H1 (cell line): Measurements from ENCODE around the gene LPP. TPM values are rescaled to one million over a fixed set of nuclear protein-coding genes. Genes with fewer than 3 reads are reported as not detected.

Source experiments
- CTCF ChIA-PET: fragments of 300-600 bp; sonication (Branson Sonifier 250); formaldehyde crosslinking; loops from one replicate; lab custom pipeline; 2021; ENCODE audit not compliant: partially characterized antibody; lab: Charles Lee
- POLR2A ChIA-PET: fragments of 300-600 bp; sonication (Branson Sonifier 250); formaldehyde crosslinking; loops from one replicate; lab custom pipeline; 2021; ENCODE audit warnings: inconsistent platforms; ENCODE audit not compliant: partially characterized antibody; lab: Charles Lee
- DNase-seq, 2 experiments: peaks; one replicate each; pipeline versions ENCODE4 v3.0.0 to v3.0.0-alpha.2; 2010 to 2022; ENCODE audit warnings: low spot score in 2 of 2, low read depth in 1 of 2, mixed read lengths in 1 of 2
- FAIRE-seq: peaks from 2 replicates; lab custom pipeline; 2011; peaks lifted over from hg19 to GRCh38; lab: Jason Lieb, UNC
- H2AFZ ChIP-seq: 2 replicates; pipeline ENCODE4 v1.8.1; 2012; ENCODE audit warnings: low read length, inconsistent platforms
- H2AK5ac ChIP-seq: 2 replicates; pipeline ENCODE4 v1.6.1; 2013; ENCODE audit warnings: low read depth, low read length
- H2BK120ac ChIP-seq: replicated peaks from 2 replicates; pipeline ENCODE3; 2013; ENCODE audit warnings: low read depth, low read length, inconsistent platforms
- H2BK12ac ChIP-seq: 2 replicates; pipeline ENCODE4 v1.6.1; 2013; ENCODE audit warnings: low read depth, low read length
- H2BK15ac ChIP-seq: 2 replicates; pipeline ENCODE4 v1.6.1; 2013; ENCODE audit warnings: low read length
- H2BK20ac ChIP-seq: 2 replicates; pipeline ENCODE4 v1.6.1; 2013; ENCODE audit warnings: low read length
- H2BK5ac ChIP-seq: 2 replicates; pipeline ENCODE4 v1.6.1; 2013; ENCODE audit warnings: low read depth, low read length
- H3K14ac ChIP-seq: 2 replicates; pipeline ENCODE4 v1.6.1; 2013; ENCODE audit warnings: inconsistent platforms; ENCODE audit not compliant: insufficient read length
- H3K18ac ChIP-seq: 2 replicates; pipeline ENCODE4 v1.6.1; 2013; ENCODE audit warnings: low read length; ENCODE audit errors: extremely low read depth
- H3K23ac ChIP-seq: 2 replicates; pipeline ENCODE4 v1.6.1; 2013; ENCODE audit warnings: inconsistent platforms; ENCODE audit not compliant: insufficient read length
- H3K23me2 ChIP-seq: 2 replicates; pipeline ENCODE4 v1.6.1; 2013; ENCODE audit warnings: low read depth, low read length
- H3K27ac ChIP-seq: 2 replicates; pipeline ENCODE4 v1.6.1; 2011; ENCODE audit warnings: low read depth, low read length, inconsistent platforms
- H3K27me3 ChIP-seq, 4 experiments: replicated peaks in 1 of 4; 1 replicate in 1 of 4; 2 replicates in 3 of 4; pipeline versions ENCODE4 v1.6.1 to v1.8.1; 2011 to 2013; ENCODE audit warnings: low read length in 3 of 4, mild to moderate bottlenecking in 3 of 4, inconsistent platforms in 2 of 4, mixed read lengths in 2 of 4, moderate library complexity in 1 of 4; ENCODE audit not compliant: control insufficient read depth in 3 of 4, insufficient read depth in 3 of 4; ENCODE audit errors: extremely low read depth in 1 of 4
- H3K36me3 ChIP-seq, 4 experiments: 2 replicates each; pipeline versions ENCODE4 v1.6.1 to v1.8.1; 2011 to 2013; ENCODE audit warnings: mild to moderate bottlenecking in 4 of 4, low read length in 3 of 4, moderate library complexity in 2 of 4, control low read depth in 1 of 4, inconsistent platforms in 1 of 4; ENCODE audit not compliant: insufficient read depth in 4 of 4, control insufficient read depth in 2 of 4
- H3K4ac ChIP-seq: replicated peaks from 2 replicates; pipeline ENCODE3; 2013; ENCODE audit warnings: low read length, low read depth, mixed read lengths, inconsistent platforms; ENCODE audit not compliant: insufficient read length
- H3K4me1 ChIP-seq, 4 experiments: replicated peaks in 1 of 4; 1 replicate in 1 of 4; 2 replicates in 3 of 4; pipeline versions ENCODE4 v1.6.1 to v1.8.1; 2011 to 2013; ENCODE audit warnings: low read length in 3 of 4, inconsistent platforms in 2 of 4, mixed read lengths in 1 of 4; ENCODE audit not compliant: insufficient read depth in 4 of 4, control insufficient read depth in 3 of 4
- H3K4me2 ChIP-seq, 2 experiments: 2 replicates each; pipeline versions ENCODE4 v1.6.1 to v1.8.1; 2011 to 2013; ENCODE audit warnings: low read depth in 2 of 2, low read length in 2 of 2, control low read depth in 1 of 2, inconsistent platforms in 1 of 2, mild to moderate bottlenecking in 1 of 2; ENCODE audit not compliant: insufficient read depth in 1 of 2
- H3K4me3 ChIP-seq, 4 experiments: fragments of 200-600, 300-600 bp in 1 of 4; sonication (generic), shearing (Covaris generic), sonication (Bioruptor Twin) in 1 of 4; 2 replicates each; pipeline versions ENCODE4 v1.5.1 to v1.8.1; 2011 to 2016; ENCODE audit warnings: low read length in 4 of 4, low read depth in 3 of 4, control low read depth in 2 of 4, inconsistent platforms in 2 of 4, mild to moderate bottlenecking in 2 of 4, mixed read lengths in 1 of 4, moderate library complexity in 1 of 4; ENCODE audit not compliant: insufficient read depth in 2 of 4; ENCODE audit errors: extremely low read depth in 1 of 4
- H3K56ac ChIP-seq: replicated peaks from 2 replicates; pipeline ENCODE3; 2013; ENCODE audit warnings: low read depth, mild to moderate bottlenecking, mixed read lengths, low read length, inconsistent platforms; ENCODE audit not compliant: insufficient read length
- H3K79me1 ChIP-seq: 2 replicates; pipeline ENCODE4 v1.6.1; 2013; ENCODE audit warnings: low read depth, low read length, control low read depth
- H3K79me2 ChIP-seq, 2 experiments: 2 replicates each; pipeline versions ENCODE4 v1.6.1 to v1.8.1; 2012 to 2013; ENCODE audit warnings: low read length in 2 of 2, mild to moderate bottlenecking in 2 of 2, inconsistent platforms in 1 of 2; ENCODE audit not compliant: insufficient read depth in 2 of 2, control insufficient read depth in 1 of 2
- H3K9ac ChIP-seq, 4 experiments: replicated peaks in 1 of 4; 1 replicate in 1 of 4; 2 replicates in 3 of 4; pipeline versions ENCODE4 v1.6.1 to v1.8.1; 2011 to 2013; ENCODE audit warnings: low read depth in 3 of 4, low read length in 3 of 4, control low read depth in 2 of 4, mild to moderate bottlenecking in 2 of 4, moderate library complexity in 2 of 4, inconsistent platforms in 1 of 4; ENCODE audit errors: extremely low read depth in 1 of 4
- H3K9me3 ChIP-seq, 2 experiments: 2 replicates each; pipeline versions ENCODE4 v1.6.1 to v1.8.1; 2012 to 2013; ENCODE audit warnings: mild to moderate bottlenecking in 2 of 2, moderate library complexity in 2 of 2, control low read depth in 1 of 2, inconsistent platforms in 1 of 2, low read depth in 1 of 2, low read length in 1 of 2, mixed read lengths in 1 of 2; ENCODE audit not compliant: insufficient read depth in 2 of 2
- H4K20me1 ChIP-seq, 2 experiments: replicated peaks in 1 of 2; 2 replicates each; pipeline versions ENCODE3 to v1.8.1; 2011 to 2013; ENCODE audit warnings: inconsistent platforms in 2 of 2, low read length in 2 of 2, mild to moderate bottlenecking in 1 of 2; ENCODE audit not compliant: insufficient read depth in 2 of 2, control insufficient read depth in 1 of 2
- H4K5ac ChIP-seq: 2 replicates; pipeline ENCODE4 v1.6.1; 2013; ENCODE audit warnings: low read length, low read depth, mixed read lengths, inconsistent platforms; ENCODE audit not compliant: insufficient read length
- H4K8ac ChIP-seq: 2 replicates; pipeline ENCODE4 v1.8.0; 2013; ENCODE audit warnings: mild to moderate bottlenecking, moderate library complexity, low read length, inconsistent platforms; ENCODE audit not compliant: insufficient read depth; ENCODE audit errors: extremely low read depth
- H4K91ac ChIP-seq: replicated peaks from 2 replicates; pipeline ENCODE3; 2013; ENCODE audit warnings: low read length, mixed read lengths, inconsistent platforms; ENCODE audit not compliant: insufficient read length
- CEBPB ChIP-seq: IDR thresholded peaks from 2 replicates; pipeline ENCODE4 v1.6.1; 2012; ENCODE audit warnings: low read depth, low read length
- CHD2 ChIP-seq: IDR thresholded peaks from 2 replicates; pipeline ENCODE4 v1.6.1; 2012; ENCODE audit warnings: low read length, improper control_type of control experiment
- FOSL1 ChIP-seq: IDR thresholded peaks from 2 replicates; pipeline ENCODE4 v1.6.1; 2011; ENCODE audit warnings: mild to moderate bottlenecking, low read depth, low read length, moderate library complexity; ENCODE audit not compliant: insufficient read depth
- KDM1A ChIP-seq: fragments of 200-600, 300-600 bp; sonication (generic); IDR thresholded peaks from 2 replicates; pipeline ENCODE4 v1.7.1; 2016; ENCODE audit warnings: mild to moderate bottlenecking, low read length, borderline replicate concordance
- KDM5A ChIP-seq: fragments of 200-600 bp; IDR thresholded peaks from 2 replicates; pipeline ENCODE4 v1.7.1; 2012; ENCODE audit warnings: mild to moderate bottlenecking, low read length, inconsistent platforms, mixed read lengths
- NANOG ChIP-seq: IDR thresholded peaks from 2 replicates; pipeline ENCODE4 v1.6.1; 2011; ENCODE audit warnings: low read length, low read depth, mild to moderate bottlenecking, inconsistent platforms; ENCODE audit not compliant: insufficient read depth, poor library complexity, severe bottlenecking
- SP1 ChIP-seq: IDR thresholded peaks from 2 replicates; pipeline ENCODE4 v1.6.1; 2011; ENCODE audit warnings: low read depth, low read length
- TBP ChIP-seq: IDR thresholded peaks from 2 replicates; pipeline ENCODE4 v1.6.1; 2011; ENCODE audit warnings: low read depth, low read length, improper control_type of control experiment
- WGBS, 2 experiments: shearing (Covaris generic) in 1 of 2; methylation state at CpG; one replicate each; pipeline versions ENCODE4 v1.1.6 to v1.1.7; 2013 to 2015; ENCODE audit warnings: low lambda C conversion rate in 2 of 2, mixed read lengths in 2 of 2, inconsistent platforms in 1 of 2, low coverage in 1 of 2, missing lambda C conversion rate in 1 of 2; ENCODE audit not compliant: insufficient replicate concordance in 2 of 2, insufficient coverage in 1 of 2, insufficient read length in 1 of 2; ENCODE audit errors: extremely low coverage in 1 of 2, missing lambda C conversion rate in 1 of 2; 5-methylcytosine and 5-hydroxymethylcytosine counted together
- polyA plus RNA-seq, 7 experiments: library from polyadenylated mRNA; depleted of rRNA in 3 of 7; stranded (reverse) in 5 of 7; unstranded in 2 of 7; fragments of >200 nt in 5 of 7; fragments of 200-250 nt in 2 of 7; gene quantifications; 1 replicate in 5 of 7; 2 replicates in 1 of 7; 4 replicates in 1 of 7; pipeline versions ENCODE4 v1.2.1 to v1.2.3, GENCODE V29; 2011 to 2013; ENCODE audit warnings: missing spikeins in 2 of 7, mixed read lengths in 2 of 7
- total RNA-seq: library from RNA; stranded (reverse); fragmentation: NEBNext Ultra II Directional; extraction: Animal tissue kit (Norgen Biotek cat#: 25700); gene quantifications from 2 replicates; pipeline ENCODE4 v1.2.1, GENCODE V29; 2021
- TF ChIP-seq, protein P1 (sequence below): IDR thresholded peaks from 2 replicates; pipeline ENCODE4 v1.6.1; 2011; ENCODE audit warnings: low read length, improper control_type of control experiment
- TF ChIP-seq, protein P2 (sequence below): IDR thresholded peaks from 2 replicates; pipeline ENCODE4 v1.6.1; 2011; ENCODE audit warnings: low read depth, mild to moderate bottlenecking, low read length; ENCODE audit not compliant: insufficient read depth

The LPP gene
- total and polyA plus RNA-seq, 2 of the 8 experiments (the other 6 are each of a cell fraction or from before 2014, with no cell fraction given) = 10.0 to 53.3 TPM

DNA sequence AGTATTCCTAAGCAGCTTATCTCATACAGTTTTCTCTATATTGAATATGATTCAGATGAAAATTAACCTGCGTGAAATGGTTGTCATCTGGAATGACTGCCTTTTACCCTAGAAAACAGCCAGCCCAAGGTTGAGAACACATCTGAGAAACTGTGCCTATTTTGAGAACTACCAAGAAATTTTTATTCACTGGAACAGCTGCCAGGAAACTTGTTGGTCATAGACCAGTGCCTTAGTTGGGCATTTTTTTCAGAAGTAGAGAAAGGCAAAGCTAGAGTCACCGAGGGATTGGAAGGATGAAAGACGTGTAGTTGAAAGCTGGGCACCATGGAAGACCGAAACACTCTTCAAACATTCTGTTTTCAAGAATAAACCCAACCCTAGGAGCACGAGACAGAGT is 277.1 kb downstream of the LPP start:
- Histone ChIP-seq H2BK5ac (no peak overlapping the region), H4K5ac (no peak overlapping the region), H3K27me3 (no peaks in the 10 kb centered on the region), H2BK12ac (no peak overlapping the region), H2BK15ac (no peak overlapping the region), H3K36me3 (no peaks in the 10 kb centered on the region), H3K79me2 (no peaks in the 10 kb centered on the region), H3K23ac (no peak overlapping the region), H4K91ac (no peak overlapping the region), H3K4me2 (no peak overlapping the region), H3K4me1 (no peaks in the 10 kb centered on the region), H3K79me1 (no peaks in the 10 kb centered on the region), H3K56ac (no peak overlapping the region), H3K4ac (no peak overlapping the region), H2AFZ (no peak overlapping the region), H2BK120ac (no peak overlapping the region), H3K9me3 (no peaks in the 10 kb centered on the region), H2AK5ac (no peak overlapping the region), H3K14ac (no peak overlapping the region), H2BK20ac (no peak overlapping the region), H4K20me1 (no peaks in the 10 kb centered on the region), H3K23me2 (no peaks in the 10 kb centered on the region), H3K27ac (no peak overlapping the region), H4K8ac (no peak overlapping the region), H3K4me3 (no peak overlapping the region), H3K18ac (no peak overlapping the region), H3K9ac (no peak overlapping the region)
- no peak for TF ChIP-seq SP1
- TF ChIP-seq, protein P1, sequence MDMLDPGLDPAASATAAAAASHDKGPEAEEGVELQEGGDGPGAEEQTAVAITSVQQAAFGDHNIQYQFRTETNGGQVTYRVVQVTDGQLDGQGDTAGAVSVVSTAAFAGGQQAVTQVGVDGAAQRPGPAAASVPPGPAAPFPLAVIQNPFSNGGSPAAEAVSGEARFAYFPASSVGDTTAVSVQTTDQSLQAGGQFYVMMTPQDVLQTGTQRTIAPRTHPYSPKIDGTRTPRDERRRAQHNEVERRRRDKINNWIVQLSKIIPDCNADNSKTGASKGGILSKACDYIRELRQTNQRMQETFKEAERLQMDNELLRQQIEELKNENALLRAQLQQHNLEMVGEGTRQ = no peak
- no peak for TF ChIP-seq FOSL1
- TF ChIP-seq NANOG = no peak
- TF ChIP-seq KDM5A = no peak
- TF ChIP-seq CHD2 = no peak
- no peak for TF ChIP-seq KDM1A
- no peak for TF ChIP-seq CEBPB
- TF ChIP-seq, protein P2, sequence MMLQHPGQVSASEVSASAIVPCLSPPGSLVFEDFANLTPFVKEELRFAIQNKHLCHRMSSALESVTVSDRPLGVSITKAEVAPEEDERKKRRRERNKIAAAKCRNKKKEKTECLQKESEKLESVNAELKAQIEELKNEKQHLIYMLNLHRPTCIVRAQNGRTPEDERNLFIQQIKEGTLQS = no peak
- TF ChIP-seq TBP = no peak
- ChIA-PET POLR2A (no interaction called here), CTCF (interaction anchor here (0.8 kb wide), 1 partner anchor 683 kb away, joined by 3 read pairs; no protein-coding TSS in a partner anchor)
- FAIRE-seq (no peak), DNase-seq (no peak)
- 94% methylated on average over 5 of the region's 5 CpGs; no CpG with 5 or more reads in 1 of the 2 experiments for WGBS, 2 experiments
